Middle frontal gyrus (tissue), 1 donor: Measurements from ENCODE around the gene TPGS1.

Experiments
- DNase-seq: peaks from one replicate; pipeline ENCODE4 v3.0.0-alpha.2; 2015; ENCODE audit warnings: low spot score; ENCODE audit errors: extremely low spot score

The TPGS1 gene, protein sequence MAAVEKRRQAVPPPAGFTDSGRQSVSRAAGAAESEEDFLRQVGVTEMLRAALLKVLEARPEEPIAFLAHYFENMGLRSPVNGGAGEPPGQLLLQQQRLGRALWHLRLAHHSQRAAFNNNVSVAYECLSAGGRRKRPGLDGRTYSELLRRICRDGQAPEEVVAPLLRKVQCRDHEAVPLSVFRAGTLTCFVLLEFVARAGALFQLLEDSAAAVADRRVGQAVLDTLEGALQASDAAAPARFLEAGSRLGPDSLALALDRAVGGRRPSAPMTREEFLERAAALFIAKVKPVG

DNA sequence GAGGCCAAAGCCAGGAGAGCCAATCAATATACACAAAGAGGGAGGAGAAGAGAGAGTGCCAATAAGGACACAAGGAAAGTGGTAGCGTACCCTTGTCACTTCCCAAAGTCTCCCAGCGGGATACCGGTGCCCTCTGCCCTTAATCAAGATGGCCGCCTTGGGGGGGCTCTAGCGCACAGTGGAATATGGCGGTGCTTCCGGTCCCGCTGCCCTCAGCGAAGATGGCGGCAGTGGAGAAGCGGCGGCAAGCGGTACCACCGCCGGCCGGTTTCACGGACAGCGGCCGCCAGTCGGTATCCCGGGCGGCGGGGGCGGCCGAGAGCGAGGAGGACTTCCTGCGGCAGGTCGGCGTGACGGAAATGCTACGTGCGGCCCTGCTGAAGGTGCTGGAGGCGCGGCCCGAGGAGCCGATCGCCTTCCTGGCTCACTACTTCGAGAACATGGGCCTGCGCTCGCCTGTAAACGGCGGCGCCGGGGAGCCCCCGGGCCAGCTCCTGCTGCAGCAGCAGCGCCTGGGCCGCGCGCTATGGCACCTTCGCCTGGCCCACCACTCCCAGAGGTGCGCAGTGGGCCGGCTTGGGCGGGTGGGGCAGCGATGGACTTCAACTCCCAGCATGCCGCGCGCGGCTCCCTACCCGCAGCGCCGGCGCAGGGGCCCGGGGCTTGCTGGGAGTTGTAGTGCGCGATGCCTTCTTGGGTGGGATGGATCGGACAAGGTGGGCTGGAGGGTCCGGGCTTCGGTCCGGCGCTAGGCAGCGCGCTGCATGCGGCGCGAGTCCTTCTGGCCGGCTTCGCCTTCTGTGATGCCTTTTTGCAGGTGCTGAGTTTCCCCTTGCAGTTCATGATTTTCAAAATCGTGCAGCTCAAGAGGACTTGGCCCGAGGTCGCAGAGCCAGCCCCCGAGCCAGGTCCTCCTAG is at the start of gene TPGS1:
TSS of gene TPGS1 (plus strand) at position 212 of the 918 bp plus-strand sequence. CDS start at position 222, 10 bp downstream.
- DNase-seq = peak; percentile 75

DNA sequence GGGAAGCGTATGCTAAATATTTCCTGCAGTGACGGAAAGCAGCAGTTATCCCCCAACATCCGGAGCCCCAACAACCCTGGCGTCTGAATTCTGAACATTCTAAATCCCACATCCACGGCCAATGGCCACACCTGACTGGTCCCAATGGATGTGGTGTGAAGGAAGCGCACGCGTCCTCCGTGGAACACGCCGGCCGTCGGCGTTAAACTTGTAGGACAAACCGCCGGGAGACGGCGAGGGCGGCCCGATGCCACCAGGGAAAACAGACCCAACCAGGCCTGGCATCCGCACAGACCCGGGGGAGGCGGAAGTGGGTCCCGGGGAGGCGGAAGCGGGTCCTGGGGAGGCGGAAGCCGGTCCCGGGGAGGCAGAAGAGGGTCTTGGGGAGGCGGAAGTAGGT is 49.7 kb upstream of the TPGS1 start:
- no peak for DNase-seq

DNA sequence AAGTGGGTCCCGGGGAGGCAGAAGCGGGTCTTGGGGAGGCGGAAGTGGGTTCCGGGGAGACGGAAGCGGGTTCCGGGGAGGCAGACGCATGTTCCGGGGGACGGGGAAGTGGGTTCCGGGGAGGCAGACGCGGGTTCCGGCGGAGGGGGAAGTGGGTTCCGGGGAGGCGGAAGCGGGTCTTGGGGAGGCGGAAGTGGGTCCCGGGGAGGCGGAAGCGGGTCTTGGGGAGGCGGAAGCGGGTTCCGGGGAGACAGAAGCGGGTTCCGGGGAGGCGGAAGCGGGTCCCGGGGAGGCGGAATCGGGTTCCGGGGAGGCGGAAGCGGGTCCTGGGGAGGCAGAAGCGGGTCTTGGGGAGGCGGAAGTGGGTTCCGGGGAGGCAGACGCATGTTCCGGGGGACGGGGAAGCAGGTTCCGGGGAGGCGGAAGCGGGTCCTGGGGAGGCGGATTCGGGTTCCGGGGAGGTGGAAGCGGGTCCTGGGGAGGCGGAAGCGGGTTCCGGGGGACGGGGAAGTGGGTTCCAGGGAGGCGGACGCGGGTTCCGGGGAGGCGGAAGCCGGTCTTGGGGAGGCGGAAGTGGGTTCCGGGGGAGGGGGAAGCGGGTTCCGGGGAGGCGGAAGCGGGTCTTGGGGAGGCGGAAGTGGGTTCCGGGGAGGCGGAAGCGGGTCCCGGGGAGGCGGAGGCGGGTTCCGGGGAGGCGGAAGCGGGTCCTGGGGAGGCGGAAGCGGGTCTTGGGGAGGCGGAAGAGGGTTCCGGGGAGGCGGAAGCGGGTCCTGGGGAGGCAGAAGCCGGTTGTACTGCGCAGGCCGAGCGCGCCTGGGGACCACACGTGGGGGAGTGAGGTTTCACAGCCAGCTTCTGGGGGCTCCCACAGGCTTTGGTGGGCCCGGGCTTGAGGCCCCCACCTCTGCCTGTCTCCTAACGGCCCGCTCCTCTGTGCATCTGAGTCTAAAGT is 48.9 kb upstream of the TPGS1 start:
- no peak for DNase-seq

DNA sequence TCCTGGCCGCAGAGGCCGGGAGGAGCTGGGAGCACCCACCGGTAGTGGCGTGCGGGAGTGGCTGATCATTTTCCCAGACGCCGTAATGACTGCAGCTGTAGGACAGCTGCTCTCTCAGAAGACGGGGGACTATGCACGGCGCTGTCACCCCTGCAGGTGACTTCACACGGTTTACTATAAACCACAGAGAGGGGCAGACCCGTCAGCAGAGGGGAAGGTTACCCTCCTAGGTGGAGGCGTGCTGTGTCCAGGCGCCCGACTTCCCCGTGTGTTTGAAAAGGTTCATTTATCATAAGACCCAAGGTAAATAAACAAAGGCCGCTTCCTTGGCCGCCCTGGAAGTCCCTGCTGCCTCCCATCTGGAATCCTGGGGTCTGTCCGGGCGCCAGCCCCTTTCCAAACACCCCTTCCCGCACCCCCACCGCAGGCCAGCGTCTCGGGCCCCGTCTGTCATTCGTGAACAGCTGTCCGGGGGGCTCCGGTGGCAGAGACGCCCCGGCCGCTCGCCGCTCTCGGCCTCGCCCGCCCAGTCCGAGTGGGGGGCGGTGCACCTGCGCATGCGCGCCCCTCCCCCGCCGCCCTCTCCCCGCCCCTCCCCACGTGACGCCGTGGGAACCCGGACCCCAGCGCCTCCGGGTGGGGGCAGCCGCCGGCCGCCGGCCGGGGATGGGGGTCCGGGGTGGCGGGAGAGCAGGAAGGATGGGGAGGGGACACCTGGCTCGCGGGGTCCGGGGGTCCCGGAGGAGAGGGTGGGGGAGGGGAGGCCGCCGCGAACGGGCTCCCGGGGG is 47.4 kb upstream of the TPGS1 start:
- DNase-seq = peak; percentile 50

DNA sequence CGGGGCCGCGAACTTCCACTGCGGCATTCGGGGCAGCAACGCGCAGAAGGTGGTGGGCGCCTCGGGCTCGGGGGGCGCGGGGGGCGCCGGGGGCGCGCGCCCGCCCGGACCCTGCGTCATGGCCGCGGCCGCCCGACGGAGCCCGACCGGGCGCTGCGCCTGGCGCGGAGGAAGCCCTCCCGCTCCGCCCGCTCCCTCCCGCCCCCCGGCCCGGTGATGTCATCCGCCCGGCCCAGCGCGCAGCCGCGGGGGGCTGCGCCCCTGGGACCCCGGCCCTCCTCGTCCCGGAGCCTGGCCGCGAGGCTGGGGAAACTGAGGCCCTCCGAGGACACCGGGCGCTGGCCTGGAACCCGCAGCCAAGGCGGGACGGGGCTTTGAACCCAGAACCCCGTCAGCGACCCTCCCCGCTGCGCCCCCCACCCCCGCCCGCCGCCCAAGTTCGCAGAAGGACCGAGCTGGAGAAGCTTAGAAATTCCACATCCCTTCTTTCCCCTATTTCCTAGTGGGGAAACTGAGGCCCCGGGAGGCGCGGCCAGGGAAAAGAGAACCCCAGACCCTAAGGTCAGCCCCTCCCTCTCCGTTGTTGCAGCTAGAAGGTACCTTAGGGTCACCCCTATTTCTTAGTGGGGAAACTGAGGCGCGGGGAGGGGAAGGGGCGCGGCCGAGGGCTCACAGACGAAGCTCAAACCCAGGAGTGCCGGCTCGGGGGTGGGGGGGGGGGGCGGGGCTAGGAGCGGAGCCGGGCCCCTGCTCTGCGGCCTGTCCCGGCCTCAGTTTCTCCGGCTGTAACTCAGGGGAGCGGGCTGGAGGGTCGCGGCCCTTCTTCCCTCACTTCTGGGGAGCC is 46.2 kb upstream of the TPGS1 start, which contains the start of gene SHC2:
TSS of gene SHC2 (minus strand) at position 157 of the 844 bp plus-strand sequence. CDS start at position 120, 37 bp downstream.
- DNase-seq = no peak

DNA sequence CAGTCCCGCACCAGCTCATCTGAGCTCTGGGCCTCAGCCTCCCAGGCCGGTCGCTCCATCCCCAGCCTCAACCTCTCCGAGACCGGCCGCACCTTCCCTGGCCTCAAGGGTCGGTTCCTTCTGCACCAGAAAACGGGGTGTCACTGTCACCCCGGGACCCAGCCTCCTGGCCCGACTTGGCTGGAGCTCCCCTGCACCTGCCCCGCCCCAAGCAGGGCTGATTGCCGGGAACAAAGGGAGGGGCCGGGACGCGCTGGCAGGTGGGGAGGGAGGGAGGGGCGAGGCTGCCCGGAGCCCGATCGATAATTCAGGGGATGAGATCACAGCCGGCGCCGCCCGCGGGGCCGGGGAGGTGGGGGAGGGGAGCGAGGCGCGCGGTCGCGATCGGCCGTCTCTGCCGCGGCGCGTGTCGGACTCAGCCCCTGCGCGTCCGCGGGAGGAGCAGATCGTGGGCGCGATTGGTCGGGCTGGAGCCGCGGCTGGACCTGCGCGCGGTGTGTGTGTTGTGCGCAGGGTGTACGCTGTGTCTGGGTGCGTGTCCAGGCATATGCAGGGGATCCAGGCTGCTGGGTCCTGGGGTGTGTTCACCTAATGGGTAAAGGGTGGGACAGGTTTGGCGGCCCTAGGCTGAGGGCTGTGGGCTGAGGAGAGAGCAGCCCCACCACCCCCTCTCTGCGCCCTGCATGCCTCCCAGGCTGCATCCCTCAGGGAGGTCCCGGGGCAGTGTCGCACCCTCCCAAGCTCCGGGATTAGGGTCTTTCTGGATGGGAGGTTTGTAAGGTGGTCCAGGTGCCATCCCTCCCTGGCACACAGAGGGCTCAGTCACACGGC is 45.4 kb upstream of the TPGS1 start:
- DNase-seq = no peak

DNA sequence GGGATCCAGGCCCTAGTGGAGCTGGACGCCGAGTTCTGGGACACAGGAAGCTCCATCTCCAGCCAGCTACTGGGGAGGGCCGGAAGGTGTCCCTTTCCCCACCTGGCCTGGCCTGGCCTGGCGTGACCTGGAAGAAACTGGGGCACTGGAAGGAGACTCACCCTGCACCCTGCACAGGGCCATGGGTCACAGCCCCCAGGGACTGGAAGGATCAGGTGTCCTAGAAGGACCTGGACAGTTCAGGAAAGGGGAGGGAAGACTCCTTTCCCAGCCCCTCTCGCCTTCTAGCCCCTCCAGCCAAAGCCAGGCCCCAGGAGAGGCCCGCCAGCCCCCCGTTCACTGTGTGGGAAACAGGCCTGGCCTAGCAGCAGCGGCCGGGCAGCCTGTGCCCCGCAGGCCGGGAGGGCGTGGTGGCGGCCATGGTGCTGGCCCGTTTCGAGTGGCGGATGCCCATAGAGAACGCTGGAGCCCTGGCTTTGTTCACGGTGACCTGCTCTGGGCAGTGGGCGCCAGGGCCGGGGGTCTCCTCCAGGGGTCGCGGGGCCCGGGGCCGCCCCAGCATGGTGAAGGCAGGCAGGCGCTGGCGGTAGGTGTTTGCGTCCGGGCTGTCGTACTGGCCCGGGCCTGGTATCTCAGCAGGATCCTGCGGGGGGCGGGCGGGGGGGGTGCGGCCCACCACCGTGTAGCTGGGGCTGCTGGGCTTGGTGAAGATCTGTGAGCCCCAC is 43.7 kb upstream of the TPGS1 start:
- DNase-seq = no peak

DNA sequence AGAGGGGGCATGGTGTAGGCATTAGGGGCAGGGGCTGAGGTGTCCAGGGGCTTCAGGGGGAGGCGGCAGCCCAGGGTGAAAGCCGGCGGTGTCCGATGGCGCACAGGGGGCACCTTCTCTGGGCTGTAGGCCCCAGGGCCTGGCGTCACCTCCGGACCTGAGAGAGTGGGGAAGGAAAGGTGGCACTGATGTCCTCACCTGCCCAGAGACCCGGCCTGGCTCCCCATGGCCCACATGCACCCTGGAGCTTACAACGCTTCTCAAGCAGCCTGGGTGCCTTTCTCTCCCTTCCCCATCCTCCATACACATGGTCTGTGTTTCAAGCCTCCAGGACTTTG is 43.1 kb upstream of the TPGS1 start:
- no peak for DNase-seq

DNA sequence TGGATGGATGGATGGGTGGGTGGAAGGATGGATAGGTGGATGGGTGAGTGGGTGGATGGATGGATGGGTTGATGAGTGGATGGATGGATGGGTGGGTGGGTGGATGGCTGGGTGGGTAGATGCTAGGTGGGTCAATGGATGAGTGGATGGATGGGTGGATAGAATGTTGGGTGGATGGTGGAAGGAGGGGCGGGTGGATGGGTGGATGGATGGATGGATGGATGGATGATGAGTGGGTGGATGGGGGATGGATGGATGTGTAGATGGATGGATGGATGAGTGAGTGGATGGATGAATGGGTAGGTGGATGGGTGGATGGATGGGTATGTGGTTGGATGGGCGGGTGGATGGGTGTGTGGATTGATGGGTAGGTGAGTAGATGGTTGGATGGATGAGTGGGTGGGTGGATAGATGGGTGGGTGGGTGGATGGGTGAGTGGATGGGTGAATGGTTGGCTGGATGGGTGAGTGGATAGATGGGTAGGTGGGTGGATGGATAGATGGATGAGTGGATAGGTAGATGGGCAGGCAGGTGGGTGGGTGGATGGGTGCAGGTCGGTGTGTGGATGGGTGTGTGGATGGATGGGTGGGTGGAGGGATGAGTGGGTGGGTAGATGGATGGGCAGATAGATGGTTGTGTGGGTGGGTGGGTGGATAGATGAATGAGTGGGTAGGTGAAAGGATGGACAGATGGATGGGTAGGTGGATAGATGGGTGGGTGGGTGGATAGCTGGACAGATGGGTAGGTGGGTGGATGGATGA is 42.1 kb upstream of the TPGS1 start:
- DNase-seq = no peak

DNA sequence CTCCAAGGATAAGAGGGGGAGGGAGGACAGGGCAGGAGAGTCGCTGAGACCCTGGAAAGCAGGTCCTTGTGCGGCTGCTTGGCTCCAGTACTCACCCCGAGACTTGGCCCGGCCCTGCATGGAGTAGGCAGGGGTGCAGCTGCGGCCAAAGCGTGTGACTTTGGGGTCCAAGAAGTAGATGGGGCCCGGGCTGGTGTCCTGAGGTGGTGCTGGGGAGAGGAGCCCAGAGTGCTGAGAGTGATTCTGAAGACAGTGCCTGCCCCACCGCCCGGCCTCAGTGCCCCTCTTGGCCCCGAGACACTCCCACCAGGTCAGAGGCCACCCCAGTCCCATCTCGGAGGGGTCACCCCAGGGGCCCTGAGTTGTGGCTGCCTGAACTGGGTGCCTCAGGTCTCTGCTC is 39.7 kb upstream of the TPGS1 start:
- no peak for DNase-seq

DNA sequence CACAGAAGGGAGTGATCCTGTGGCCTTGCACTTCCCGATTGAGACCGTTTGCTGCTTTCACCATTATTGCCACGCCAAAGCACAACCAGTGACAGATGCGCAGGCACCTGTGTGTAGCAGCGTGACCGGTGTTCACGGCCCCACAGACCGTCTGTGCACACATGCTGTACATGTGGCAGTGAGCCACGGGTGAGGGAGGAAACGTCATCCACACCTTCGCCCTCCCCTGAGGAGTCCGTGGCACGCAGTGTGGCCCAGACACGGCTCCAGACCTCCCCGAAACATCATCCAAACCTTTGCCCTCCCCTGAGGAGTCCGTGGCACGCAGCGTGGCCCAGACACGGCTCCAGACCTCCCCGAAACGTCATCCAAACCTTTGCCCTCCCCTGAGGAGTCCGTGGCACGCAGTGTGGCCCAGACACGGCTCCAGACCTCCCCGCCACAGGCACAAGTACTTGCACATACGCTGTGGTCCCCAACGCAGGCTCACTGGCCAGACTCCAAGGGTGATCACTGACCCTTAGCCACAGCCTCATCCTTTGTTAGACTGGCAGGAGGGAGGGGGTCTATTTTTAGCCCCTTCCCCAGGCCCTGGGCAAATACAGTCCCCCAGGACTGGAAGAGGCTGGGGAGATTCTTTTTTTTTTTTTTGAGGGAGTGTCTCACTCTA is 38.6 kb upstream of the TPGS1 start:
- no peak for DNase-seq

DNA sequence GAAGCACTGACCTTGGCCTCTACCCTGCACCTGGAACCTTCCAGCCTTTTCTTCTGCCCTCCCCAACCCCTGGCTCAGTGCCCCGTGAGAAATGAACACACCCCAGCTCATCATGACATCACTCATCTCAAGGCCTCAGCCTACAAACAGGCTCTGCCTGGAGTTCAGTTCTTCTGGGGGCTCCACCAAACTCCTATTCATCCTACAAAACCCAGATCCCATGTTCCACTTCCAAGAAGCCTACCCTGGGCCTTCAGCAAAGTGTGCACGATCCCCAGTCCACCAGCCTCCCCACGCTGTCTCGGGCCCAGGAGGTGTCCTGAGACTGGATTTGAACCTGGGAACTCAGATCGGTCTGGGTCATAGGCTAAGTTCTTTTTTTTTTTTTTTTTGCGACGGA is 37.5 kb upstream of the TPGS1 start:
- DNase-seq = no peak

DNA sequence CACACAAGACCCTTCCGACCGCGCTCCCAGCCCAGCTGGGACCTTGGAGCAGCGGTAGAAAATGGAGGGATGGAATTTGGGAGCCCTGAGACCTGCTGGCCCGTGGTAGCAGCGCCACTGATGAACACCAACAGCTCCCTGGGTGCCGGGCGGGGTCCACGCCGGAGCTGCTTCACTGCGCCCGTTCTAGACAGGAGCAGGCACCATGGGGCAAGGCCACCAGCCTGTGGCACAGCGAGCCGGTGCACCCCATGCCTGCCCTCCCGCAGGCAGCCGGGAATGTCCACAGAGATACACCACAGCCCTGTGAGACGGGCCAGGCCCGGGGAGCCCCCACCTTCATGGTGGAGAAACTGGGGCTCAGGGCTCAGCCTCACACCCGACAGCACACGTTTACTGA is 36.6 kb upstream of the TPGS1 start:
- no peak for DNase-seq

DNA sequence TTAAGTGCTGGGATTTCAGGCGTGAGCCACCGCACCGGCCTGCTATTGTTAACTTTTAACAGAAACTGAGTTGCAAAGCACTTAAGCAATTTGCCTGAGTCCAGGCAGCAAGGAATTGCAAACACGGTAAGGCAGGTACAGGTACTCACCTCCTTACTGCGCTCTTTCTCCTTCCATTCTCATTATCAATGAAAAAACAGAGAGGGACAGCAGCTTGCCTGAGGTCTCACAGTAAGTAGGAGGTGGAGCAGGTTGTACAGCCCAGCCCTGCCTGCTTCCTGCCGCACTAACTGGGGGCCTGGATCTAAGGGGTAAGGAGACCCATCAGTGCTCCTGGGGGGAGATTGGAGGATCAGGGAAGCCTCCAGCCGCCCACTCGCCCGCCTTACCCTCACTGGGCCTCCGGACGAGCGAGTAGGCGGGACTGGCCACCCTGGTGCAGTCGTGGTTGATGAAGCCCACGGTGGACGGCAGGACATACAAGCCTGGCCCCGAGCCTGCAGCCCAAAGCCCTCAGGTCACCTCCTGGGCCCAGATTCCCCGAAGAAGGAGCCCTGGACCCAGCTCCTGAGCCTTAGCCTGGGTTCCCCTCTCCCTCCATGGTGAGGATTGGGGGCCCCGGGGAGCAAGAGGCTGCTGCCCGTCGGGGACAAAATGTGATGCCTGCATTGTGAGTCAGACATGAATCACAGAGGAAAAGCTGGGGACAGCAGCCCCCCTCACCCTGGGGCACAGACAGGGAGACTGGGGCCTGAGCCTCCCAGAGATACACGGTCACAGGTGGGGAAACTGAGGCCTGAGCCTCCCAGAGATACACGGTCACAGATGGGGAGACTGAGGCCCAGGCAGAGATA is 35.1 kb upstream of the TPGS1 start:
- DNase-seq = no peak

DNA sequence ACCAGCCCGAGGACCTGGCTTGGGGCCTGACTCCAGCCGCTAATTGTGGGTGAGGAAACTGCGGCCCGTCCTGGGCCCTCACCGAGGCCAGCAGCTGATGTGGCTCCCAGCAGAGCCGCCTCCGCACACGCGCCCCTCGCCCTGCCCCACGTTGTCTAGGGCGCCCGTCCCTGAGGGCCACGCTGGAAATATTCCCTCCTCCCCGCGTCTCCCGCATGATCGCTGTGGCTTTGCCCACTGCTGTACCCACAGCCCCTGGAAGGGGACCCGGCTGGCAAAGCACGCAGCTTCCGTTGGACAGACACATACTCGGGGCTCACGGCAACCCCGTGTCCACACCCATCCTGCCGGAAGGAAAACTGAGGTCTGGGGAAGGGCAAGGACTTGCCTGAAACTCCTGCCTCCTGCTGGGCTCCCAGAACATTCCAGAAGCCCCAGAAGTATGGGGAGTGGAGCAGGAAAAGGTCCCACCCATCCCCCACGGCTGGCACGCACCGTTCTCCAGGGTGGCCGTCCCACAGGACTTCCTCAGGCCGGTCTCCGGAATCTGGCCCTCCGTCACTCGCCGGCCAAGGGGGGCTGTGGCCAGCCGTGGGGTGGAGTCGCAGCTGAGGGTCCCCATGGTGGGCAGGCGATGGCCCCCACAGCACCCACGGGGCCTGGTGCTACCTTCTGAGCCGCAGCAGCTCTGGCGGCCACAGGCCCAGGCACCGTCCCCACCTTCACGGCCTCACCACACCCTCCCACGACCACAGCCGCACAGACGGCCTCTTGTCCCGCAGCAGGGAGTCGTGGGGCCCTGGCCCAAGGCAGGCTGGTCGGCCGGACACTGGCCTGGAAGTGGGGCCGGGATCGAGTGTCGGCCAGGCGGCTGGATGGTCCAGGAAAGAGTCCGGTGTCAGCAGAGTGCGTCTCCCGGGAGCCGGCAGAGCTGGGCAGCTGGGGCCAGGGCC is 32.9 kb upstream of the TPGS1 start:
- DNase-seq = no peak
